B cell (primary cell): ENCODE results near the gene WDR86. TPM values are rescaled to one million over a fixed set of nuclear protein-coding genes. Genes with fewer than 3 reads are reported as not detected.

ENCODE experiments used
- ATAC-seq: fragments of 200-7000 bp; cut with Tn5 transposase; one replicate; pipeline ENCODE4 v1.10.0; 2021; ENCODE audit warnings: low read depth, mild to moderate bottlenecking, moderate number of reproducible peaks, moderate library complexity
- CTCF ChIA-PET: fragments of 350-600 bp; sonication (Branson Sonifier 250); formaldehyde crosslinking; loops from one replicate; lab custom pipeline; 2021; ENCODE audit warnings: antibody characterized with exemption, inconsistent platforms; lab: Charles Lee
- POLR2A ChIA-PET: fragments of 350-600 bp; sonication (Branson Sonifier 250); formaldehyde crosslinking; loops from one replicate; lab custom pipeline; 2021; ENCODE audit warnings: antibody characterized with exemption; lab: Charles Lee
- DNase-seq: peaks from one replicate; pipeline ENCODE4 v3.0.0; 2013
- H2AFZ ChIP-seq: 2 replicates; pipeline ENCODE4 v1.6.1; 2012; ENCODE audit warnings: mild to moderate bottlenecking, low read depth, low read length; ENCODE audit not compliant: insufficient read depth, poor library complexity, severe bottlenecking
- H3K27ac ChIP-seq, 2 donors: 1 replicate in 1 of 2; 2 replicates in 1 of 2; pipeline ENCODE4 v1.5.1; 2012 to 2013; ENCODE audit warnings: low read length in 2 of 2, mild to moderate bottlenecking in 2 of 2, moderate library complexity in 1 of 2
- H3K27me3 ChIP-seq, 4 experiments: fragments of 200-600 bp in 1 of 4; sonication (generic) in 1 of 4; replicated peaks in 1 of 4; 1 replicate in 2 of 4; 2 replicates in 2 of 4; pipeline versions ENCODE4 v1.6.1 to v1.7.0; 2013 to 2016; ENCODE audit warnings: low read length in 3 of 4, mild to moderate bottlenecking in 2 of 4, mixed read lengths in 1 of 4, moderate library complexity in 1 of 4; ENCODE audit not compliant: insufficient read depth in 4 of 4, control insufficient read depth in 3 of 4; ENCODE audit errors: control extremely low read depth in 1 of 4
- H3K36me3 ChIP-seq, 2 experiments: replicated peaks in 1 of 2; 1 replicate in 1 of 2; 2 replicates in 1 of 2; pipeline versions ENCODE4 v1.6.1 to v1.7.1; 2013; ENCODE audit warnings: low read length in 1 of 2; ENCODE audit not compliant: insufficient read depth in 2 of 2, control insufficient read depth in 1 of 2; ENCODE audit errors: control extremely low read depth in 1 of 2, extremely low read depth in 1 of 2
- H3K4me1 ChIP-seq, 2 donors: fragments of 200-600 bp in 1 of 2; sonication (generic) in 1 of 2; 1 replicate in 1 of 2; 2 replicates in 1 of 2; pipeline versions ENCODE4 v1.5.1 to v1.6.1; 2013 to 2017; ENCODE audit warnings: low read length in 2 of 2; ENCODE audit not compliant: control insufficient read depth in 2 of 2, insufficient read depth in 2 of 2
- H3K4me2 ChIP-seq: replicated peaks from 2 replicates; pipeline ENCODE3; 2012; ENCODE audit warnings: mild to moderate bottlenecking, low read depth, low read length; ENCODE audit not compliant: poor library complexity, severe bottlenecking
- H3K4me3 ChIP-seq, 5 experiments: fragments of 200-600 bp in 1 of 5; sonication (generic) in 1 of 5; 1 replicate in 3 of 5; 2 replicates in 2 of 5; pipeline versions ENCODE4 v1.5.1 to v1.7.0; 2011 to 2016; ENCODE audit warnings: low read length in 4 of 5, mild to moderate bottlenecking in 4 of 5, low read depth in 2 of 5, control low read depth in 1 of 5, moderate library complexity in 1 of 5; ENCODE audit not compliant: insufficient read depth in 1 of 5; ENCODE audit errors: control extremely low read depth in 1 of 5, extremely low read depth in 1 of 5
- H3K79me2 ChIP-seq: fragments of 200-600 bp; sonication (generic); one replicate; pipeline ENCODE4 v1.6.0; 2016; ENCODE audit warnings: low read length; ENCODE audit not compliant: control insufficient read depth, insufficient read depth
- H3K9ac ChIP-seq: fragments of 200-600 bp; sonication (generic); 2 replicates; pipeline ENCODE4 v1.6.1; 2017; ENCODE audit warnings: mild to moderate bottlenecking, low read length, moderate library complexity
- H3K9me3 ChIP-seq, 3 donors: one replicate each; pipeline versions ENCODE4 v1.6.1 to v1.7.1; 2013; ENCODE audit warnings: low read length in 2 of 3; ENCODE audit not compliant: control insufficient read depth in 2 of 3, insufficient read depth in 1 of 3; ENCODE audit errors: control extremely low read depth in 1 of 3
- H4K20me1 ChIP-seq: 2 replicates; pipeline ENCODE4 v1.6.0; 2012; ENCODE audit warnings: mild to moderate bottlenecking, low read length; ENCODE audit not compliant: insufficient read depth, control insufficient read depth, poor library complexity, severe bottlenecking
- H3K27ac Mint-ChIP-seq: one replicate; pipeline ENCODE4 v1.8.0; 2021; ENCODE audit warnings: mixed read lengths
- H3K27me3 Mint-ChIP-seq: one replicate; pipeline ENCODE4 v1.8.0; 2021; ENCODE audit warnings: mixed read lengths
- H3K4me1 Mint-ChIP-seq: one replicate; pipeline ENCODE4 v1.8.0; 2021; ENCODE audit warnings: mixed read lengths
- H3K4me3 Mint-ChIP-seq: one replicate; pipeline ENCODE4 v1.8.0; 2021; ENCODE audit warnings: mixed read lengths
- H3K9me3 Mint-ChIP-seq: one replicate; pipeline ENCODE4 v1.8.0; 2022; ENCODE audit warnings: mixed read lengths; ENCODE audit not compliant: insufficient read depth
- EZH2 ChIP-seq: IDR thresholded peaks from 2 replicates; pipeline ENCODE4 v1.6.1; 2012; ENCODE audit warnings: borderline replicate concordance, low read depth, mild to moderate bottlenecking, moderate library complexity, low read length; ENCODE audit not compliant: insufficient read depth, poor library complexity, severe bottlenecking
- WGBS: methylation state at CpG from one replicate; pipeline ENCODE4 v1.1.5; 2013; ENCODE audit warnings: missing lambda C conversion rate; ENCODE audit not compliant: insufficient coverage; 5-methylcytosine and 5-hydroxymethylcytosine counted together
- intact Hi-C: fragments of 100-400 bp; cut with micrococcal nuclease; formaldehyde crosslinking; loops from one replicate; pipeline ENCODE4 v1.10.0; 2022
- polyA plus RNA-seq: library from polyadenylated mRNA; depleted of rRNA; stranded (reverse); fragments of >200 nt; gene quantifications from 2 replicates; pipeline ENCODE4 v1.2.3, GENCODE V29; 2012
- total RNA-seq, 2 donors: library from RNA; stranded (reverse); fragments of 120-200 nt in 1 of 2; gene quantifications; 1 replicate in 1 of 2; 2 replicates in 1 of 2; pipeline versions ENCODE4 v1.2.3 to v1.2.4, GENCODE V29; 2013 to 2022
- TF ChIP-seq, protein P1 (sequence below): fragments of 200-600 bp; IDR thresholded peaks from one replicate; pipeline ENCODE4 v1.8.0; 2022; ENCODE audit warnings: antibody characterized with exemption, mild to moderate bottlenecking

WDR86 gene
- total and polyA plus RNA-seq, 2 donors (not counting 1 experiment from before 2014, with no cell fraction given) = 1.4 to 1.5 TPM

DNA sequence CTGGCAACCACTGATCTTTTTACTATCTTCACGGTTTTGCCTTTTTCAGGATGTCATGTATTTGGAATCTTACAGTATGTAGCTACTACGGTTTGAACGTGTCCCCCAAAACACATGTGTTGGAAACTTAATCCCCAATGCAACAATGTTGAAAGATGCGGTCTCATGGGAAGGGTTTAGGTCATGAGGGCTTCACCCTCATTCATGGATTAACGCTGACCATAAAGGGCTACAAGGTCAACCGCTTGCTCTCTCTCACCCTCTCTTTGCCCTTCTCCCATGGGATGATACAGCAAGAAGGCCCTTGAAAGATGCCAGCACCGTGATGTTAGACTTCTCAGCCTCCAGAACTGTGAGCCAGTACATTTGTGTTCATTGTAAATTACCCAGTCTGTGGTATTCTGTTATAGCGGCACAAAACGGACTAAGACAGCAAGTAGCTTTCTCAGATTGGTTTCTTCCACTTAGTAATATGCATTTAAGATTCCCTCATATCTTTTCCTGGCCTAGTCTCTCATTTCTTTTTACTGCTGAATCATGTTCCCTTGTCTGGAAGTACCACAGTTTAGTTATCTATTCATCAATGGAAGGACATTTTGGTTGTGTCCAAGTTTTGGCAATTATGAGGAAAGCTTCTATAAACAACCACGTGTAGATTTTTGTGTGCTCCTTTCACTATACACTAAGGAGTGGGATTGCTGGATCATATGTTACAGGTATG lies 33.1 kb upstream of the WDR86 start:
- Mint-ChIP-seq H3K27me3 (peaks cover 47% of the 10 kb centered on the region), H3K27ac (no peak overlapping the region), H3K9me3 (no peaks in the 10 kb centered on the region), H3K4me3 (no peak overlapping the region), H3K4me1 (peaks cover 7% of the 10 kb centered on the region)
- no peak for DNase-seq
- Histone ChIP-seq H3K36me3 (no peaks in the 10 kb centered on the region), H3K27me3 (peaks cover 0 to 38% (median 12%) of the 10 kb centered on the region in 4 experiments), H3K27ac (no peak overlapping the region), H2AFZ (no peak overlapping the region), H3K4me1 (peaks cover 0 to 2% of the 10 kb centered on the region in 2 donors), H3K79me2 (no peaks in the 10 kb centered on the region), H3K9ac (no peak overlapping the region), H3K4me2 (no peak overlapping the region), H3K4me3 (no peak overlapping the region), H3K9me3 (no peaks in the 10 kb centered on the region), H4K20me1 (no peaks in the 10 kb centered on the region)
- no peak for ATAC-seq
- intact Hi-C loops = no loop called here
- CTCF ChIA-PET = interaction anchor here (11.9 to 12.6 kb wide), 2 partner anchors 75 to 126 kb away, joined by 137 to 230 read pairs; no protein-coding TSS in a partner anchor
- TF ChIP-seq, protein P1, sequence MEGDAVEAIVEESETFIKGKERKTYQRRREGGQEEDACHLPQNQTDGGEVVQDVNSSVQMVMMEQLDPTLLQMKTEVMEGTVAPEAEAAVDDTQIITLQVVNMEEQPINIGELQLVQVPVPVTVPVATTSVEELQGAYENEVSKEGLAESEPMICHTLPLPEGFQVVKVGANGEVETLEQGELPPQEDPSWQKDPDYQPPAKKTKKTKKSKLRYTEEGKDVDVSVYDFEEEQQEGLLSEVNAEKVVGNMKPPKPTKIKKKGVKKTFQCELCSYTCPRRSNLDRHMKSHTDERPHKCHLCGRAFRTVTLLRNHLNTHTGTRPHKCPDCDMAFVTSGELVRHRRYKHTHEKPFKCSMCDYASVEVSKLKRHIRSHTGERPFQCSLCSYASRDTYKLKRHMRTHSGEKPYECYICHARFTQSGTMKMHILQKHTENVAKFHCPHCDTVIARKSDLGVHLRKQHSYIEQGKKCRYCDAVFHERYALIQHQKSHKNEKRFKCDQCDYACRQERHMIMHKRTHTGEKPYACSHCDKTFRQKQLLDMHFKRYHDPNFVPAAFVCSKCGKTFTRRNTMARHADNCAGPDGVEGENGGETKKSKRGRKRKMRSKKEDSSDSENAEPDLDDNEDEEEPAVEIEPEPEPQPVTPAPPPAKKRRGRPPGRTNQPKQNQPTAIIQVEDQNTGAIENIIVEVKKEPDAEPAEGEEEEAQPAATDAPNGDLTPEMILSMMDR = no peak
- TF ChIP-seq EZH2 = no peak
- WGBS = 91% methylated on average over 4 of the region's 10 CpGs
- POLR2A ChIA-PET = no interaction called here

DNA sequence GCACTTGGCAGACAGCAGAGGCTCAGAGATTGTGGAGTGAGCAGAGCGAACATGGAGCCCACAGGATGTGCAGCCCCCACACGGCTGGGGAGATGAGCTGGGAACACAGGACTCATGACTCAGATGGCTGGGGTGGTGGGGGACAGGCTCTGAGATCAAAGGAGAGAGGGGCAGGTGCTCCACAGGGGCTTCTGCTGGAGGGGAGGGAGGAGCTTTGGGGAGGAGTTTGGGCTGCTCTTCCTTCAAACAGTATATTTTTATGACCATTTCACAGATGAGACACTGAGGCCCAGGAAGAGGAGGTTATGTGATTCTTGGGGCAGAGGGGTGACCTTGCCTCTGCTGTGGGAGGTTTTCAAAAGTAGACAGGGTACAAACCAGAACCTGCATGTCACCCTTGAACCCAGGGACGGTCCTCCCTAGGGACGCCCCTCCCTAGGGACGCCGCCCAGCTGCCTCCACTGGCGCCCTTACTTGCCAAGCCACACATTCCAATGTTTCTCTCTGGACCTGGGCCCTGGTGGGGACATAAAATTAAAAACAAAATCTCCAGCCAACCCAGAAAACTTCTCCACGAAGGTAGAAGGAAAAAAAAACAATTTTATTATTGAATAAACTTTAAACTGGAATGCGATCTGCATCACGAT lies 31.1 kb upstream of the WDR86 start:
- H3K4me3 ChIP-seq = no peak overlapping the region
- Mint-ChIP-seq H3K9me3 (no peaks in the 10 kb centered on the region), H3K27ac (no peak overlapping the region), H3K4me3 (no peak overlapping the region), H3K4me1 (peaks cover 7% of the 10 kb centered on the region), H3K27me3 (peaks cover 46% of the 10 kb centered on the region)
- no peaks in the 10 kb centered on the region for H3K4me1 ChIP-seq
- H3K9ac ChIP-seq = no peak overlapping the region
- DNase-seq (no peak), ATAC-seq (no peak)
- POLR2A ChIA-PET = no interaction called here
- no peak overlapping the region for H3K27ac ChIP-seq
- H4K20me1 ChIP-seq = no peaks in the 10 kb centered on the region
- H3K9me3 ChIP-seq = no peaks in the 10 kb centered on the region
- TF ChIP-seq, protein P1 = no peak
- no peak for TF ChIP-seq EZH2
- H3K27me3 ChIP-seq = peaks cover 0 to 36% (median 11%) of the 10 kb centered on the region in 4 experiments
- H3K4me2 ChIP-seq = no peak overlapping the region
- intact Hi-C loops = no loop called here
- 73% methylated on average over 4 of the region's 10 CpGs for WGBS
- H3K36me3 ChIP-seq = no peaks in the 10 kb centered on the region
- no peak overlapping the region for H2AFZ ChIP-seq
- H3K79me2 ChIP-seq = no peaks in the 10 kb centered on the region
- CTCF ChIA-PET = no interaction called here
